SK-N-SH (cell line): ENCODE data around the gene MORN3. TPM values are rescaled to one million over a fixed set of nuclear protein-coding genes. Genes with fewer than 3 reads are reported as not detected.
A peak's percentile ranks its signal among the peaks of the same experiment; 100 is the strongest.

ENCODE experiments used
- CTCF ChIA-PET: fragments of 300-600, 350-600 bp; formaldehyde crosslinking; extraction: SDS; loops from one replicate; lab custom pipeline; 2021; lab: Yijun Ruan, JAX
- POLR2A ChIA-PET: fragments of 350-600 bp; sonication (Branson Sonifier 250); formaldehyde crosslinking; extraction: SDS; loops from one replicate; lab custom pipeline; 2020; ENCODE audit warnings: antibody characterized with exemption, inconsistent platforms; lab: Yijun Ruan, JAX
- DNase-seq: peaks from one replicate; pipeline ENCODE4 v3.0.0; 2012
- H2AFZ ChIP-seq: fragments of 200-600 bp; sonication (generic); 2 replicates; pipeline ENCODE4 v1.8.1; 2016; ENCODE audit warnings: antibody characterized with exemption, mild to moderate bottlenecking, low read depth
- H3F3A ChIP-seq: fragments of 200-600 bp; sonication (generic); replicated peaks from 2 replicates; pipeline ENCODE3; 2016; ENCODE audit warnings: antibody characterized with exemption, mild to moderate bottlenecking; ENCODE audit not compliant: insufficient read depth
- H3K27ac ChIP-seq, 2 experiments: fragments of 200-500 bp in 1 of 2; fragments of 200-600 bp in 1 of 2; sonication (Bioruptor generic) in 1 of 2; sonication (generic), shearing (Covaris generic) in 1 of 2; 2 replicates each; pipeline versions ENCODE4 v1.5.1 to v1.6.1; 2014 to 2016; ENCODE audit warnings: low read depth in 2 of 2, inconsistent platforms in 1 of 2, low read length in 1 of 2, mild to moderate bottlenecking in 1 of 2, mixed read lengths in 1 of 2
- H3K27me3 ChIP-seq: fragments of 200-600 bp; sonication (generic), shearing (Covaris generic); 2 replicates; pipeline ENCODE4 v1.6.1; 2016; ENCODE audit warnings: mixed run types; ENCODE audit not compliant: insufficient read depth
- H3K36me3 ChIP-seq, 2 experiments: fragments of 200-500 bp in 1 of 2; fragments of 200-600 bp in 1 of 2; sonication (Bioruptor generic) in 1 of 2; sonication (generic) in 1 of 2; replicated peaks in 1 of 2; 2 replicates each; pipeline versions ENCODE3 to v1.5.1; 2014 to 2016; ENCODE audit warnings: low read length in 1 of 2, mild to moderate bottlenecking in 1 of 2; ENCODE audit not compliant: insufficient read depth in 2 of 2, control insufficient read depth in 1 of 2
- H3K4me1 ChIP-seq, 2 experiments: fragments of 200-500 bp in 1 of 2; fragments of 200-600 bp in 1 of 2; sonication (Bioruptor generic) in 1 of 2; sonication (generic), shearing (Covaris generic) in 1 of 2; 2 replicates each; pipeline versions ENCODE4 v1.5.1 to v1.6.1; 2014 to 2016; ENCODE audit warnings: low read depth in 1 of 2, low read length in 1 of 2, mixed run types in 1 of 2; ENCODE audit not compliant: insufficient read depth in 2 of 2, control insufficient read depth in 1 of 2
- H3K4me2 ChIP-seq: fragments of 200-600 bp; sonication (generic), shearing (Covaris generic); 2 replicates; pipeline ENCODE4 v1.6.1; 2017; ENCODE audit warnings: mixed run types
- H3K4me3 ChIP-seq, 2 experiments: fragments of 200-500 bp in 1 of 2; fragments of 200-600 bp in 1 of 2; sonication (Bioruptor generic) in 1 of 2; sonication (generic), shearing (Covaris generic) in 1 of 2; 2 replicates each; pipeline versions ENCODE4 v1.5.1 to v1.8.1; 2014 to 2016; ENCODE audit warnings: low read depth in 2 of 2, inconsistent platforms in 1 of 2, low read length in 1 of 2, mild to moderate bottlenecking in 1 of 2, mixed read lengths in 1 of 2, moderate library complexity in 1 of 2
- H3K79me2 ChIP-seq: fragments of 200-600 bp; sonication (generic); 2 replicates; pipeline ENCODE4 v1.8.1; 2017; ENCODE audit warnings: mild to moderate bottlenecking; ENCODE audit not compliant: insufficient read depth
- H3K9ac ChIP-seq: fragments of 200-600 bp; sonication (generic); 2 replicates; pipeline ENCODE4 v1.6.1; 2017; ENCODE audit warnings: mixed run types
- H3K9me2 ChIP-seq: fragments of 200-600 bp; sonication (generic); 2 replicates; pipeline ENCODE4 v1.6.1; 2017; ENCODE audit warnings: mixed run types
- H3K9me3 ChIP-seq: fragments of 200-600 bp; sonication (generic); 2 replicates; pipeline ENCODE4 v1.6.1; 2017; ENCODE audit warnings: mixed run types, mild to moderate bottlenecking, moderate library complexity
- H4K20me1 ChIP-seq: fragments of 200-600 bp; sonication (generic); 2 replicates; pipeline ENCODE4 v1.6.1; 2017; ENCODE audit warnings: mild to moderate bottlenecking, mixed run types; ENCODE audit not compliant: insufficient read depth
- CHD2 ChIP-seq: fragments of 150-350 bp; IDR thresholded peaks from 2 replicates; pipeline ENCODE4 v1.6.1; 2018; ENCODE audit warnings: low read length; ENCODE audit not compliant: partially characterized antibody
- ELF1 ChIP-seq: IDR thresholded peaks from 2 replicates; pipeline ENCODE4 v1.4.0; 2012
- GABPA ChIP-seq: IDR thresholded peaks from 2 replicates; pipeline ENCODE4 v1.4.0; 2012; ENCODE audit warnings: low read depth, mild to moderate bottlenecking
- NRF1 ChIP-seq: IDR thresholded peaks from 2 replicates; pipeline ENCODE4 v1.6.1; 2012; ENCODE audit warnings: low read depth, mild to moderate bottlenecking, low read length
- POLR2AphosphoS5 ChIP-seq: IDR thresholded peaks from 2 replicates; pipeline ENCODE4 v1.6.1; 2012; ENCODE audit warnings: low read depth, low read length
- RFX5 ChIP-seq: IDR thresholded peaks from 2 replicates; pipeline ENCODE4 v1.6.1; 2012; ENCODE audit warnings: mild to moderate bottlenecking, improper control_type of control experiment, low read length
- RXRA ChIP-seq: IDR thresholded peaks from 2 replicates; pipeline ENCODE4 v1.4.0; 2012; ENCODE audit warnings: low read depth, mild to moderate bottlenecking, borderline replicate concordance
- SIN3A ChIP-seq: IDR thresholded peaks from 2 replicates; pipeline ENCODE4 v1.6.1; 2012; ENCODE audit warnings: low read depth, mild to moderate bottlenecking, low read length, moderate library complexity, borderline replicate concordance
- TCF12 ChIP-seq: IDR thresholded peaks from 2 replicates; pipeline ENCODE4 v1.4.0; 2012
- WGBS: methylation state at CpG from one replicate; pipeline ENCODE4 v1.1.6; 2017; ENCODE audit warnings: low lambda C conversion rate; 5-methylcytosine and 5-hydroxymethylcytosine counted together
- polyA plus RNA-seq, 3 experiments: library from polyadenylated mRNA; depleted of rRNA; stranded (reverse); fragments of >200 nt; gene quantifications; 2 replicates each; pipeline ENCODE4 v1.2.3, GENCODE V29; 2012
- TF ChIP-seq, protein P1 (sequence below): fragments of 150-350 bp; IDR thresholded peaks from 2 replicates; pipeline ENCODE4 v1.6.1; 2016; ENCODE audit warnings: mild to moderate bottlenecking, low read depth, low read length
- TF ChIP-seq, protein P2 (sequence below): IDR thresholded peaks from 2 replicates; pipeline ENCODE4 v1.4.0; 2012; ENCODE audit warnings: low read depth, borderline replicate concordance
- TF ChIP-seq, protein P3 (sequence below): IDR thresholded peaks from 2 replicates; pipeline ENCODE4 v1.6.1; 2012; ENCODE audit warnings: mild to moderate bottlenecking, low read depth, low read length, moderate library complexity
- TF ChIP-seq, protein P4 (sequence below): fragments of 200-600 bp; sonication (generic); IDR thresholded peaks from 2 replicates; pipeline ENCODE4 v1.6.1; 2017; ENCODE audit warnings: antibody characterized with exemption, mild to moderate bottlenecking, moderate library complexity
- TF ChIP-seq, protein P5 (sequence below): fragments of 150-350 bp; IDR thresholded peaks from 2 replicates; pipeline ENCODE4 v1.6.1; 2017; ENCODE audit warnings: antibody characterized with exemption, low read length, low read depth, borderline replicate concordance
- TF ChIP-seq, protein P6 (sequence below): IDR thresholded peaks from 2 replicates; pipeline ENCODE4 v1.4.0; 2012; ENCODE audit warnings: low read depth, borderline replicate concordance

MORN3 gene
- polyA plus RNA-seq, 1 of the 3 experiments (the other 2 are of a cell fraction): 2.7 TPM

DNA sequence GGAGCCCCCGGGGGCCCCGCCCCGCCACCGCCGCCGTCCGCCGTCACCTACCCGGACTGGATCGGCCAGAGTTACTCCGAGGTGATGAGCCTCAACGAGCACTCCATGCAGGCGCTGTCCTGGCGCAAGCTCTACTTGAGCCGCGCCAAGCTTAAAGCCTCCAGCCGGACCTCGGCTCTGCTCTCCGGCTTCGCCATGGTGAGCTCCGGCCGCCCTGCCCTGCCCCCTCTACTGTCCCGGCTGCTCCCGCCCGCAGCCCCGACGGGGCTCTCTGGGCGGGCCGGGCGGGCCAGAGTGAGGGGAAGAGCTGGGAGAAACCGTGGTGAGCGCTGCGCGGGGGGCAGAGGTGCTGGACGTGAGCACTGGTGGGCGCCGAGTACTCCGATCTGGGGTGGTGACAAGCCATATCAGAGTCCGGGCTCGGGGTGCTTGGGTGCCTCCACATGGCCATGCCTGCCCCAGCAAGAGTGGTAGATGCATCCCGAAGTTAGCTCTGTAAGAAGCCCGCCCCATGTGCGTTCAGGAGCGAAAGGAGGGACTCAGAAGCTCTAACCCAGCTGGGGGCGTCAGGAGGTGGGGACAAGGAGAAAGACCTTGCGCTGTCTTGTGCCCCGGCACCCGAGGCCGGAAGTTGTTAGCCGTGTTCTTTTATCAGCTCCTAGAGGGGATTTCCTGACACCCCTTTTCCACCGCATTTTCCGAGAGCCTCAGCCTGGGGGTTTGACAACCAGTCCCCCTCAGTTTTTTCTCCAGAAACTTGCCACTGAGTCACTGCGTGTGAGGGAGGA, 42.4 kb downstream of the MORN3 start (continued):
- TF ChIP-seq SIN3A (no peak), GABPA (0 out of 2 replicates have a peak, but pooled peaks have one; percentile 16), ELF1 (no peak), CHD2 (no peak), NRF1 (no peak), RXRA (no peak)
- TF ChIP-seq, protein P1, sequence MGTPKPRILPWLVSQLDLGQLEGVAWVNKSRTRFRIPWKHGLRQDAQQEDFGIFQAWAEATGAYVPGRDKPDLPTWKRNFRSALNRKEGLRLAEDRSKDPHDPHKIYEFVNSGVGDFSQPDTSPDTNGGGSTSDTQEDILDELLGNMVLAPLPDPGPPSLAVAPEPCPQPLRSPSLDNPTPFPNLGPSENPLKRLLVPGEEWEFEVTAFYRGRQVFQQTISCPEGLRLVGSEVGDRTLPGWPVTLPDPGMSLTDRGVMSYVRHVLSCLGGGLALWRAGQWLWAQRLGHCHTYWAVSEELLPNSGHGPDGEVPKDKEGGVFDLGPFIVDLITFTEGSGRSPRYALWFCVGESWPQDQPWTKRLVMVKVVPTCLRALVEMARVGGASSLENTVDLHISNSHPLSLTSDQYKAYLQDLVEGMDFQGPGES: no peak
- TF ChIP-seq, protein P2, sequence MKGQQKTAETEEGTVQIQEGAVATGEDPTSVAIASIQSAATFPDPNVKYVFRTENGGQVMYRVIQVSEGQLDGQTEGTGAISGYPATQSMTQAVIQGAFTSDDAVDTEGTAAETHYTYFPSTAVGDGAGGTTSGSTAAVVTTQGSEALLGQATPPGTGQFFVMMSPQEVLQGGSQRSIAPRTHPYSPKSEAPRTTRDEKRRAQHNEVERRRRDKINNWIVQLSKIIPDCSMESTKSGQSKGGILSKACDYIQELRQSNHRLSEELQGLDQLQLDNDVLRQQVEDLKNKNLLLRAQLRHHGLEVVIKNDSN: no peak
- TF ChIP-seq, protein P3, sequence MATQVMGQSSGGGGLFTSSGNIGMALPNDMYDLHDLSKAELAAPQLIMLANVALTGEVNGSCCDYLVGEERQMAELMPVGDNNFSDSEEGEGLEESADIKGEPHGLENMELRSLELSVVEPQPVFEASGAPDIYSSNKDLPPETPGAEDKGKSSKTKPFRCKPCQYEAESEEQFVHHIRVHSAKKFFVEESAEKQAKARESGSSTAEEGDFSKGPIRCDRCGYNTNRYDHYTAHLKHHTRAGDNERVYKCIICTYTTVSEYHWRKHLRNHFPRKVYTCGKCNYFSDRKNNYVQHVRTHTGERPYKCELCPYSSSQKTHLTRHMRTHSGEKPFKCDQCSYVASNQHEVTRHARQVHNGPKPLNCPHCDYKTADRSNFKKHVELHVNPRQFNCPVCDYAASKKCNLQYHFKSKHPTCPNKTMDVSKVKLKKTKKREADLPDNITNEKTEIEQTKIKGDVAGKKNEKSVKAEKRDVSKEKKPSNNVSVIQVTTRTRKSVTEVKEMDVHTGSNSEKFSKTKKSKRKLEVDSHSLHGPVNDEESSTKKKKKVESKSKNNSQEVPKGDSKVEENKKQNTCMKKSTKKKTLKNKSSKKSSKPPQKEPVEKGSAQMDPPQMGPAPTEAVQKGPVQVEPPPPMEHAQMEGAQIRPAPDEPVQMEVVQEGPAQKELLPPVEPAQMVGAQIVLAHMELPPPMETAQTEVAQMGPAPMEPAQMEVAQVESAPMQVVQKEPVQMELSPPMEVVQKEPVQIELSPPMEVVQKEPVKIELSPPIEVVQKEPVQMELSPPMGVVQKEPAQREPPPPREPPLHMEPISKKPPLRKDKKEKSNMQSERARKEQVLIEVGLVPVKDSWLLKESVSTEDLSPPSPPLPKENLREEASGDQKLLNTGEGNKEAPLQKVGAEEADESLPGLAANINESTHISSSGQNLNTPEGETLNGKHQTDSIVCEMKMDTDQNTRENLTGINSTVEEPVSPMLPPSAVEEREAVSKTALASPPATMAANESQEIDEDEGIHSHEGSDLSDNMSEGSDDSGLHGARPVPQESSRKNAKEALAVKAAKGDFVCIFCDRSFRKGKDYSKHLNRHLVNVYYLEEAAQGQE: no peak

DNA sequence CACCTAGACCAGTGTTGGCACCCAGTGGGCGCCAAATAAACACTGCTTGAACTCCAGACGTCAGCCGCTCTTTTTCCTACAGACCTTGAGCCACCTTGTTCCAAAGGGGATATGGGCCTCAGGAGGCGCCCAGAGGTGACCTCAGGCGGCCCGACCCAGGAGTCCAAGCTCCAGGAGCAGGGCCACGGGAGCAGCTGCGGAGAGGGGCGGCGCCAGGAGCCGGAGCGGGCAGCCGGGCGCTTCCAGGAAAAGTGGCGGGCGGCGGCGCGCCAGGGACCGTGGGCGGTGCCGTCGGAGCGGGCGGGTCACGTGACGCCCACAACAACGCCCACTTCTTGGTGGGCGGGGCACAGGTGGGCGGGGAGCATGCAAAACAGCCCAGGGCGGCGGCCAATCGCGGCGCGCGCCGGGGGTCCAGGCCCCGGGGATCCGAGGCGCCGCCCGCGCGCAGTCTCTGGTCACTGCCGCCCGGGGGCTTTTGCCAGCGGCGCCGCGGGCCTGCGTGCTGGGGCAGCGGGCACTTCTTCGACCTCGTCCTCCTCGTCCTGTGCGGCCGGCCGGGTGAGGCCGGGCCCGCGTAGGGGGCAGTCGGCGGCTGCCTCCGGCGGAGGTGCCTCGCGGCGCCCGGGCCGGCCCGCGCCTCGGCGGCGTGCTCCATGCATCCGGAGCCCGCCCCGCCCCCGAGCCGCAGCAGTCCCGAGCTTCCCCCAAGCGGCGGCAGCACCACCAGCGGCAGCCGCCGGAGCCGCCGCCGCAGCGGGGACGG, 43.2 kb downstream of the MORN3 start, which contains the start of gene ORAI1:
Gene ORAI1 (plus strand): TSS at position 444 of the 766 bp plus-strand sequence.
- Histone ChIP-seq H3K79me2 (peaks cover 41% of the 10 kb centered on the region), H3K27me3 (no peaks in the 10 kb centered on the region), H3F3A (peaks cover 9% of the 10 kb centered on the region), H4K20me1 (no peaks in the 10 kb centered on the region), H3K4me3 (peak within 1 kb of the TSS; percentile 63 to 82), H3K4me2 (peak within 1 kb of the TSS; percentile 92), H2AFZ (peak within 1 kb of the TSS; percentile 98), H3K9ac (peak within 1 kb of the TSS; percentile 69; the same call in 1 of the 2 replicates), H3K36me3 (no peaks in the 10 kb centered on the region), H3K9me2 (no peaks in the 10 kb centered on the region), H3K4me1 (peaks cover 16 to 23% of the 10 kb centered on the region in 2 experiments; a peak in 3 of 4 replicates), H3K27ac (peak within 1 kb of the TSS; percentile 77 to 84), H3K9me3 (no peaks in the 10 kb centered on the region)
- DNase-seq: peak; percentile 99
- CTCF ChIA-PET: interaction anchor here (0.7 to 5.9 kb wide), 20 partner anchors 9 to 169 kb away, joined by 3 to 86 read pairs (median 4); partner anchors contain the start of gene KDM2B
- WGBS: 0% methylated on average over 9 of the region's 92 CpGs
- POLR2A ChIA-PET: interaction anchor here (1.0 to 1.7 kb wide), 3 partner anchors 12 to 46 kb away, joined by 4 read pairs; partner anchors contain the start of gene KDM2B
- TF ChIP-seq, protein P4, sequence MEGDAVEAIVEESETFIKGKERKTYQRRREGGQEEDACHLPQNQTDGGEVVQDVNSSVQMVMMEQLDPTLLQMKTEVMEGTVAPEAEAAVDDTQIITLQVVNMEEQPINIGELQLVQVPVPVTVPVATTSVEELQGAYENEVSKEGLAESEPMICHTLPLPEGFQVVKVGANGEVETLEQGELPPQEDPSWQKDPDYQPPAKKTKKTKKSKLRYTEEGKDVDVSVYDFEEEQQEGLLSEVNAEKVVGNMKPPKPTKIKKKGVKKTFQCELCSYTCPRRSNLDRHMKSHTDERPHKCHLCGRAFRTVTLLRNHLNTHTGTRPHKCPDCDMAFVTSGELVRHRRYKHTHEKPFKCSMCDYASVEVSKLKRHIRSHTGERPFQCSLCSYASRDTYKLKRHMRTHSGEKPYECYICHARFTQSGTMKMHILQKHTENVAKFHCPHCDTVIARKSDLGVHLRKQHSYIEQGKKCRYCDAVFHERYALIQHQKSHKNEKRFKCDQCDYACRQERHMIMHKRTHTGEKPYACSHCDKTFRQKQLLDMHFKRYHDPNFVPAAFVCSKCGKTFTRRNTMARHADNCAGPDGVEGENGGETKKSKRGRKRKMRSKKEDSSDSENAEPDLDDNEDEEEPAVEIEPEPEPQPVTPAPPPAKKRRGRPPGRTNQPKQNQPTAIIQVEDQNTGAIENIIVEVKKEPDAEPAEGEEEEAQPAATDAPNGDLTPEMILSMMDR: no peak; the same call in 1 of the 2 replicates
- peak; percentile 71 for TF ChIP-seq POLR2AphosphoS5
- TF ChIP-seq, protein P2: peak; percentile 97
- TF ChIP-seq, protein P5, sequence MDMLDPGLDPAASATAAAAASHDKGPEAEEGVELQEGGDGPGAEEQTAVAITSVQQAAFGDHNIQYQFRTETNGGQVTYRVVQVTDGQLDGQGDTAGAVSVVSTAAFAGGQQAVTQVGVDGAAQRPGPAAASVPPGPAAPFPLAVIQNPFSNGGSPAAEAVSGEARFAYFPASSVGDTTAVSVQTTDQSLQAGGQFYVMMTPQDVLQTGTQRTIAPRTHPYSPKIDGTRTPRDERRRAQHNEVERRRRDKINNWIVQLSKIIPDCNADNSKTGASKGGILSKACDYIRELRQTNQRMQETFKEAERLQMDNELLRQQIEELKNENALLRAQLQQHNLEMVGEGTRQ: peak; percentile 77; the same call in 1 of the 2 replicates
- TF ChIP-seq TCF12: no peak
- TF ChIP-seq, protein P6, sequence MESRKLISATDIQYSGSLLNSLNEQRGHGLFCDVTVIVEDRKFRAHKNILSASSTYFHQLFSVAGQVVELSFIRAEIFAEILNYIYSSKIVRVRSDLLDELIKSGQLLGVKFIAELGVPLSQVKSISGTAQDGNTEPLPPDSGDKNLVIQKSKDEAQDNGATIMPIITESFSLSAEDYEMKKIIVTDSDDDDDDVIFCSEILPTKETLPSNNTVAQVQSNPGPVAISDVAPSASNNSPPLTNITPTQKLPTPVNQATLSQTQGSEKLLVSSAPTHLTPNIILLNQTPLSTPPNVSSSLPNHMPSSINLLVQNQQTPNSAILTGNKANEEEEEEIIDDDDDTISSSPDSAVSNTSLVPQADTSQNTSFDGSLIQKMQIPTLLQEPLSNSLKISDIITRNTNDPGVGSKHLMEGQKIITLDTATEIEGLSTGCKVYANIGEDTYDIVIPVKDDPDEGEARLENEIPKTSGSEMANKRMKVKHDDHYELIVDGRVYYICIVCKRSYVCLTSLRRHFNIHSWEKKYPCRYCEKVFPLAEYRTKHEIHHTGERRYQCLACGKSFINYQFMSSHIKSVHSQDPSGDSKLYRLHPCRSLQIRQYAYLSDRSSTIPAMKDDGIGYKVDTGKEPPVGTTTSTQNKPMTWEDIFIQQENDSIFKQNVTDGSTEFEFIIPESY: no peak
- no peak for TF ChIP-seq RFX5
